ENCODE data around the gene EMILIN1. TPM values are rescaled to one million over a fixed set of nuclear protein-coding genes. Genes with fewer than 3 reads are reported as not detected.

EMILIN1 gene
- total and polyA plus RNA-seq, 9 donors = 66.4 to 146 (median 110) TPM

DNA sequence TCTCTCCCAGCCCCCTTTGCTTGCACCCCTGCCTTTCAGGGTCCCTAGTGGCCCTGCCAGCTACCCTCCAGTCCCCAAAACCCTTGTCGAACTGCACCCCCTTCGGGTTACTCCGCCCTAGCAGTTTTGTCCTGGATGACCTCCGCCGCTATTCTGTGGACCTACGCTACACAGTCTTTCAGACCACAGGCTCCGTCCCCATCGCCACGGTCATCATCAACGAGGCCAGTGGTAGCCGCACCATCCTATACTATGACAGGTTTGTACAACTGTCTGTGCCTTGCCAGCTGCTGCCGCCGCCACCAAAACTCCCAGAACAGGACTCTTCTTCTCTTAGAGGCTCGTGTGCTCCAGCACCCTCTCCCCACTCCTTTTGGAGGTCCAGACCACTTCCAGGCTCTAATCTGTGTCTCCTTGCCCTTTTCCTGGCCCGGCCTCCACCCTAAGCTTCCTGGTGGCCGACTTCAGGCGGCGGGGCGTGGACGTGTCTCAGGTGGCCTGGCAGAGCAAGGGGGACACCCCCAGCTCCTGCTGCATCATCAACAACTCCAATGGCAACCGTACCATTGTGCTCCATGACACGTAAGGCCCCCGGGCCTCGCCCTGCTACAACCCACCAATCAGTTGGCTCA is 16.1 kb downstream of the EMILIN1 start:
- Histone ChIP-seq H3K4me1 (ENCODE audit: control insufficient read depth, insufficient read depth, low read length) (peaks cover 10% of the 10 kb centered on the region), H3K4me3 (ENCODE audit: low read length) (no peak overlapping the region), H3K27me3 (ENCODE audit: control insufficient read depth, insufficient read depth, low read length) (no peaks in the 10 kb centered on the region), H3K9me3 (replicated peaks; ENCODE audit: control insufficient read depth, low read depth, low read length) (no peaks in the 10 kb centered on the region), H3K36me3 (ENCODE audit: control insufficient read depth, insufficient read depth, low read length) (no peaks in the 10 kb centered on the region), H3K27ac (ENCODE audit: low read length) (no peak overlapping the region)
- WGBS (ENCODE audit: insufficient coverage) = 90% methylated on average over 22 of the region's 24 CpGs
- no peak for DNase-seq

DNA sequence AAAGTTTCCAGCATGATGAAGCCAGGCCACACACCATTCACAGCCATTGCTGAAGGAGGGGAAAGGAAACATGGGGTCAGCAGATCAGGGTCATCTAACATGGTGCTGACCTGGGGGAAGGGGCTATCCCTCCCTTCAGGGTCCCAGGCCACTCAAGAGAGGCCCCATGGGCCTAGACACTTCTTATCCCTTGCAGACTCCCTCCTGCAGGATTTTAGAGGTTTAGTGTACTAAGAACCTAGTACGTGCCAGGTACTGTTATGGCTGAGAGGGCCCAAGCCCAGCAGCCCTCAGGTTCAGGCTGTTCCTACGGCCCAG is 17.0 kb downstream of the EMILIN1 start:
- no CpG with 5 or more reads among the region's 2 CpGs for WGBS (ENCODE audit: insufficient coverage)
- H3K36me3 ChIP-seq (ENCODE audit: control insufficient read depth, insufficient read depth, low read length) = no peaks in the 10 kb centered on the region
- H3K9me3 ChIP-seq (replicated peaks; ENCODE audit: control insufficient read depth, low read depth, low read length) = no peaks in the 10 kb centered on the region
- H3K27me3 ChIP-seq (ENCODE audit: control insufficient read depth, insufficient read depth, low read length) = no peaks in the 10 kb centered on the region
- no peak overlapping the region for H3K4me3 ChIP-seq (ENCODE audit: low read length)
- DNase-seq = no peak
- H3K27ac ChIP-seq (ENCODE audit: low read length) = no peak overlapping the region
- H3K4me1 ChIP-seq (ENCODE audit: control insufficient read depth, insufficient read depth, low read length) = peaks cover 10% of the 10 kb centered on the region

DNA sequence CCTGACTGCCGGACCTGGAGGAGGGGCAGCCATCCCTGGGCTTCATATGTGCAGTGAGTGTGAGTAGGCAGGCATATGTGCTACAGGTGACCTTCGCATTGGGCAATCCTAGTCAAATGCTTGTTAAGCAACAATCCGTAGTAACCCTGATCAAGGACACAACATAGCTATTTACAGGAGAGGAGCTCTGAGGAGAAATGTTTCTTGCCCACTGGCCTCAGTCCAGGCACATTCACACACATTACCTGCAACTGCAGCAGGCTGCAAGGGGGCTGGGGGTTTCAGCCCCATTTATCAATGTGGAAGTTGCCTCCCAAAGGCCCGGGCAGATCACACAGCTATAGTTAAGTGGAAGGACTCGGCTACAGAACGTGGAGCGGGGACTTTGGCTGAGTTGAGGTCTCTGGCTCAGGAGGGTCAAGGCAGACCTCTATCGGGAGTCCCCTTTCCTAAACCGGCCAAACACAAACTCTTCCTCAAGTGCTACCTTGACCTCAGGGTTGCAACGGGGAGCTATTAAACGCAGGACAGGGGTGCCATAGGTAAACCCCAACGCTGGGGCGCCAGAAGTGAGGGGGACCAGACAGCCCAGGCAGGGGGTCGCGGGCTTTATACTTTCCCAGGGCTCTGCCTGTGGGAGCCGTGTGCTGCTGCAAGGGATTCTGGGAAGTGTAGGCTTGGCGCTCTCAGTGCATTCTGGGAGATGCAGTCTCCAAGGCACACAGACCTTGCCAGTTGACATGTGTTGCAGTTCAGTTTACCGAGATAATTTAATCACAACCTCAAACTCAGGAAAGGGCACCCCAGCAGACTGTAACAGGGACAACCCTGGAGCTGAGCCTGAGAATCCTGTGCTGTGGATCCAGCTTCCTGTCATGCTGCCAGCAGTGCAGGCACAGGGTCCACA is 17.6 kb downstream of the EMILIN1 start:
- no peaks in the 10 kb centered on the region for H3K27me3 ChIP-seq (ENCODE audit: control insufficient read depth, insufficient read depth, low read length)
- peak; percentile 83 for DNase-seq
- peaks cover 10% of the 10 kb centered on the region for H3K4me1 ChIP-seq (ENCODE audit: control insufficient read depth, insufficient read depth, low read length)
- H3K4me3 ChIP-seq (ENCODE audit: low read length) = peak overlapping the region; percentile 43
- no peaks in the 10 kb centered on the region for H3K9me3 ChIP-seq (replicated peaks; ENCODE audit: control insufficient read depth, low read depth, low read length)
- 2% methylated on average over 7 of the region's 18 CpGs for WGBS (ENCODE audit: insufficient coverage)
- no peak overlapping the region for H3K27ac ChIP-seq (ENCODE audit: low read length)
- no peaks in the 10 kb centered on the region for H3K36me3 ChIP-seq (ENCODE audit: control insufficient read depth, insufficient read depth, low read length)

DNA sequence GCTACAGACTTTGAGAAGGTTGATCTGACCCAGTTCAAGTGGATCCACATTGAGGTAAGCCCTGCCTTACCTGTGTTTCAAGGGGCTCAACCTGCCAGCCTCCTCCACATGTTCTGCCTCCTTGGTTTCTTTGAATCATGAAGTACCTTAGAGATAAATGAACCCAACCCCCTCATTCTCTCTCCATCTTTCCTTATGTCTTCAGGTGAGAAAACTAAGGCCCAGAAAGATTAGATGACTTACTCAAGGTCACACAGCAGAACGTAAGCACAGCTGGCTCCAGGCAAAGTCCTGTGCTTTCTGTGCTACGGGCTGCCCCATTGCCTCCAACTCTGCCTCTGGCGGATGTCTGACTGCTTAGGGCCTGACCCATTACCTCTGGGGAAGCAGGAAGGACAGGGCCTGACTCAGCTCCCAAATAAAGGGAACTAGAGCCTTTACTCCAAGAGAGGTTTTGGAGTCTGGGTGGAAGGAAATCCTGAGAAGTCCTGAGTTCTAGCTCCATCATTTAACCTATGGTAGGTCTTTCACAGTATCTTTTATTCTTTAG is 18.4 kb downstream of the EMILIN1 start:
- no peak overlapping the region for H3K27ac ChIP-seq (ENCODE audit: low read length)
- peaks cover 10% of the 10 kb centered on the region for H3K4me1 ChIP-seq (ENCODE audit: control insufficient read depth, insufficient read depth, low read length)
- 78% methylated on average over 3 of the region's 3 CpGs for WGBS (ENCODE audit: insufficient coverage)
- H3K36me3 ChIP-seq (ENCODE audit: control insufficient read depth, insufficient read depth, low read length) = no peaks in the 10 kb centered on the region
- no peak for DNase-seq
- H3K27me3 ChIP-seq (ENCODE audit: control insufficient read depth, insufficient read depth, low read length) = no peaks in the 10 kb centered on the region
- no peak overlapping the region for H3K4me3 ChIP-seq (ENCODE audit: low read length)
- no peaks in the 10 kb centered on the region for H3K9me3 ChIP-seq (replicated peaks; ENCODE audit: control insufficient read depth, low read depth, low read length)

DNA sequence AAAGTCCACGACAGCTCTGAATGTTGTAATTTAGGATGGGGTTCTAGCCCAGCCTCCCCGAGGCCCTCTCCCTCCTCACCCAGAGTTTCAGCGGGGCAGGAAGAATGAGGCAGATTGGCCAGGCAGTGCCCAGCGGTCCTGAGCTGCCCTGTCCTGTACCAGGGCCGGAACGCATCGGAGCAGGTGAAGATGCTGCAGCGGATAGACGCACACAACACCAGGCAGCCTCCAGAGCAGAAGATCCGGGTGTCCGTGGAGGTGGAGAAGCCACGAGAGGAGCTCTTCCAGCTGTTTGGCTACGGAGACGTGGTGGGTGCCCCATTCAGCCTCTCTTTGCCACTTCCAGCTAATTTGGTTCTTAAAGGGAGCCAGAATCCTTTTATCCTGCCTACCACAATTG is 18.9 kb downstream of the EMILIN1 start:
- DNase-seq = no peak
- WGBS (ENCODE audit: insufficient coverage) = 89% methylated on average over 11 of the region's 14 CpGs
- Histone ChIP-seq H3K4me3 (ENCODE audit: low read length) (no peak overlapping the region), H3K9me3 (replicated peaks; ENCODE audit: control insufficient read depth, low read depth, low read length) (no peaks in the 10 kb centered on the region), H3K4me1 (ENCODE audit: control insufficient read depth, insufficient read depth, low read length) (peaks cover 10% of the 10 kb centered on the region), H3K36me3 (ENCODE audit: control insufficient read depth, insufficient read depth, low read length) (no peaks in the 10 kb centered on the region), H3K27me3 (ENCODE audit: control insufficient read depth, insufficient read depth, low read length) (no peaks in the 10 kb centered on the region), H3K27ac (ENCODE audit: low read length) (no peak overlapping the region)

DNA sequence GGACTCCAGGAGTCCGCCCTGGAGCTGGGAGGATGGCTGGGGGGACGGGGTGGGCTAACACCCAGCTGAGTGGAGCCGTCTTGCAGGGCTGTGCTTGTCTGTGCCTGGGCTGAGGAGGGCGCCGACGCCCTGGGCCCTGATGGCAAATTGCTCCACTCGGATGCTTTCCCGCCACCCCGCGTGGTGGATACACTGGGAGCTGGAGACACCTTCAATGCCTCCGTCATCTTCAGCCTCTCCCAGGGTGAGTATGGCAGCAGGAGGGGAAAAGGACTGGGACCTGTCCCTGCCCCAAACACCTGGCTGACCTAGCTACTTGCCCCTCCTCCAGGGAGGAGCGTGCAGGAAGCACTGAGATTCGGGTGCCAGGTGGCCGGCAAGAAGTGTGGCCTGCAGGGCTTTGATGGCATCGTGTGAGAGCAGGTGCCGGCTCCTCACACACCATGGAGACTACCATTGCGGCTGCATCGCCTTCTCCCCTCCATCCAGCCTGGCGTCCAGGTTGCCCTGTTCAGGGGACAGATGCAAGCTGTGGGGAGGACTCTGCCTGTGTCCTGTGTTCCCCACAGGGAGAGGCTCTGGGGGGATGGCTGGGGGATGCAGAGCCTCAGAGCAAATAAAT is 21.0 kb downstream of the EMILIN1 start:
- no peaks in the 10 kb centered on the region for H3K9me3 ChIP-seq (replicated peaks; ENCODE audit: control insufficient read depth, low read depth, low read length)
- no peaks in the 10 kb centered on the region for H3K27me3 ChIP-seq (ENCODE audit: control insufficient read depth, insufficient read depth, low read length)
- no peak overlapping the region for H3K27ac ChIP-seq (ENCODE audit: low read length)
- no peak overlapping the region for H3K4me3 ChIP-seq (ENCODE audit: low read length)
- H3K36me3 ChIP-seq (ENCODE audit: control insufficient read depth, insufficient read depth, low read length) = no peaks in the 10 kb centered on the region
- 83% methylated on average over 13 of the region's 19 CpGs for WGBS (ENCODE audit: insufficient coverage)
- DNase-seq = no peak
- peaks cover 10% of the 10 kb centered on the region for H3K4me1 ChIP-seq (ENCODE audit: control insufficient read depth, insufficient read depth, low read length)

DNA sequence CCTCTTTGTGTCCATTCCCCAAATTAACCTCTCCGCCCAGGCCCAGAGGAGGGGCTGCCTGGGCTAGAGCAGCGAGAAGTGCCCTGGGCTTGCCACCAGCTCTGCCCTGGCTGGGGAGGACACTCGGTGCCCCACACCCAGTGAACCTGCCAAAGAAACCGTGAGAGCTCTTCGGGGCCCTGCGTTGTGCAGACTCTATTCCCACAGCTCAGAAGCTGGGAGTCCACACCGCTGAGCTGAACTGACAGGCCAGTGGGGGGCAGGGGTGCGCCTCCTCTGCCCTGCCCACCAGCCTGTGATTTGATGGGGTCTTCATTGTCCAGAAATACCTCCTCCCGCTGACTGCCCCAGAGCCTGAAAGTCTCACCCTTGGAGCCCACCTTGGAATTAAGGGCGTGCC is 21.6 kb downstream of the EMILIN1 start:
- no peak for DNase-seq
- Histone ChIP-seq H3K9me3 (replicated peaks; ENCODE audit: control insufficient read depth, low read depth, low read length) (no peaks in the 10 kb centered on the region), H3K36me3 (ENCODE audit: control insufficient read depth, insufficient read depth, low read length) (no peaks in the 10 kb centered on the region), H3K27me3 (ENCODE audit: control insufficient read depth, insufficient read depth, low read length) (no peaks in the 10 kb centered on the region), H3K27ac (ENCODE audit: low read length) (no peak overlapping the region), H3K4me1 (ENCODE audit: control insufficient read depth, insufficient read depth, low read length) (peaks cover 10% of the 10 kb centered on the region), H3K4me3 (ENCODE audit: low read length) (no peak overlapping the region)
- WGBS (ENCODE audit: insufficient coverage) = 72% methylated on average over 9 of the region's 10 CpGs

DNA sequence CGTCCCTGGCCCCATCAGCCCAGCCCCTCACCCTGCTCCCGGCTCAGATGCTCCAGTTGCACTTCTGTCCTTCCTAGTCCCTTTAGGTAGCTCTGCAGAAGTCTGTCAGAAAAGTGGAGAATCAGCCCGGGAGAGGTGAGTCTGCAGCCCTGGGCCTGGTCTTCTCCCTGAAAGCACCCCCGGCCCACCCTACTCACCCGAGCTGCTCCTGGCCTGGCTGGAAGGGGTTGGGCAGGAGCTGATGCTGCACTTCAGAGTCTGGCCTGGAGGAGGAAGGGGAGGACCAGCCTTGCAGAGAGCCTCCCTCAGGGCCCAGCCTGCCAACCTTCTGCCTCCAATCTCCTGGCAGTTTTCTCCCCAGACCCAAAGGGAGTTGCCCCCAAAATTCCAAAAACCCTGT is 23.9 kb downstream of the EMILIN1 start:
- Histone ChIP-seq H3K27me3 (ENCODE audit: control insufficient read depth, insufficient read depth, low read length) (no peaks in the 10 kb centered on the region), H3K36me3 (ENCODE audit: control insufficient read depth, insufficient read depth, low read length) (no peaks in the 10 kb centered on the region), H3K9me3 (replicated peaks; ENCODE audit: control insufficient read depth, low read depth, low read length) (no peaks in the 10 kb centered on the region), H3K4me1 (ENCODE audit: control insufficient read depth, insufficient read depth, low read length) (no peaks in the 10 kb centered on the region), H3K4me3 (ENCODE audit: low read length) (no peak overlapping the region), H3K27ac (ENCODE audit: low read length) (no peak overlapping the region)
- WGBS (ENCODE audit: insufficient coverage) = 59% methylated on average over 2 of the region's 5 CpGs
- no peak for DNase-seq

DNA sequence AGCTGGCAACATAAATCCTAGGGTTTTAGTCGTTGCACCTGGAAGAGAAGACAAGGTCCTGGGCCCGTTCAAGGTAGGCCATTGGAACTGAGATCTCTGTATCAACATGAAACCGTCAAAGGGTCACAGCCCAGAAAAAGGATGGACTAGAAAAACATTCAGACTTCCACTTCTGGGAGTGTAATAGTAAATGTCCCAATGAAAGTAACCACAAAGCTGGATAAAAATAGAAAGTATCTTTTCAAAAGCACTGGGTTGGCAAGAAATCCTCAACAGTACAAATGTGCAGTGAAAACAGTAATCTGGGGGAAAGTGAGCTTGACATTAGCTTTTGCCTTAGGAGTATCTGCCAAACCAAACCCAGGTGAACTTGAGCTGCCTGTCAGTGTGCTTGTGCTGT is 27.6 kb downstream of the EMILIN1 start:
- WGBS (ENCODE audit: insufficient coverage) = no CpG with 5 or more reads among the region's 3 CpGs
- no peaks in the 10 kb centered on the region for H3K27me3 ChIP-seq (ENCODE audit: control insufficient read depth, insufficient read depth, low read length)

DNA sequence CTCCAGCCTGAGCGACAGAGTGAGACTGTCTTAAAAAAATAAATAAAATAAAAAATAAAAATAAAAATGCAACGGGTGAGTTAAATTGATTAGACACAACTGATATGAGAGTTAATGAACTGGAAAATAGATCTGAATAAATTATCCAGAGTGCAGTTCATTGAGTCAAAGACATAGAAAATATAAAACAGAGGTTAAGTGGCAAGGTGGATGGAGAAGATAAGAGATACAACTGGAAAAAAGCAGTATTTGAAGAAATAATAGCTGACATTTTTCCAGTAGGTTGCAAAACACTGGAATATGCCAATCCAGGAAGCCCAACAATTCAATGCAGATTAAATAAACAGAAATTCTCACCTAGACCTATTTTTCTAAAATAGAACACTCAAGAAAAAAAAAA is 29.8 kb downstream of the EMILIN1 start:
- WGBS (ENCODE audit: insufficient coverage) = no CpG with 5 or more reads among the region's 2 CpGs
- no peaks in the 10 kb centered on the region for H3K27me3 ChIP-seq (ENCODE audit: control insufficient read depth, insufficient read depth, low read length)

More for the DNA sequence above, 27.6 kb downstream of the EMILIN1 start:
- Histone ChIP-seq H3K4me3 (ENCODE audit: low read length) (no peak overlapping the region), H3K9me3 (replicated peaks; ENCODE audit: control insufficient read depth, low read depth, low read length) (no peaks in the 10 kb centered on the region), H3K27ac (ENCODE audit: low read length) (no peak overlapping the region), H3K4me1 (ENCODE audit: control insufficient read depth, insufficient read depth, low read length) (no peaks in the 10 kb centered on the region), H3K36me3 (ENCODE audit: control insufficient read depth, insufficient read depth, low read length) (no peaks in the 10 kb centered on the region)
- DNase-seq = no peak

More for the DNA sequence above, 29.8 kb downstream of the EMILIN1 start:
- Histone ChIP-seq H3K27ac (ENCODE audit: low read length) (no peak overlapping the region), H3K4me3 (ENCODE audit: low read length) (no peak overlapping the region), H3K36me3 (ENCODE audit: control insufficient read depth, insufficient read depth, low read length) (no peaks in the 10 kb centered on the region), H3K4me1 (ENCODE audit: control insufficient read depth, insufficient read depth, low read length) (no peaks in the 10 kb centered on the region), H3K9me3 (replicated peaks; ENCODE audit: control insufficient read depth, low read depth, low read length) (no peaks in the 10 kb centered on the region)
- no peak for DNase-seq
